HL-60/S4 treated with phorbol 12-myristate 13-acetate at 8.2 ng/mL for 4 days and 3 days (cell line): ENCODE results near the gene PCED1A.
"Not testable (repeated sequence)": the region's sequence is repeated elsewhere in the genome, so short reads cannot be mapped to it uniquely, and the experiment has no call there.

Source experiments
- in situ Hi-C: fragments of 300-500 bp; cut with MboI; formaldehyde crosslinking; loops from 2 replicates; pipeline ENCODE4 v1.15.0; 2022; ENCODE audit warnings: low sequenced_read_pairs

Gene PCED1A

DNA sequence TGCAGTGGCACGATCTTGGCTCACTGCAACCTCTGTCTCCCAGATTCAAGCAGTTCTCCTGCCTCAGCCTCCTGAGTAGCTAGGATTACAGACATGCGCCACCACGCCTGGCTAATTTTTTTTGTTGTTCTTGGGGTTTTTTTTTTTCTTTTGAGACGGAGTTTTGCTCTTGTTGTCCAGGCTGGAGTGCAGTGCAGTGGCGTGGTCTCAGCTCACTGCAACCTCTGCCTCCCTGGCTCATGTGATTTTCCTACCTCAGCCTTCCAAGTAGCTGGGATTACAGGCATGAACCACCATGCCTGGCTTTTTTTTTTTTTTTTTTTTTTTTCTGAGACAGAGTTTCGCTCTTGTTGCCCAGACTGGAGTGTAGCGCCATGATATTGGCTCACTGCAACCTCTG, 9.2 kb downstream of the PCED1A start:
- in situ Hi-C loops = not testable (repeated sequence)

- in situ Hi-C loops = no loop called here
Measured at GRCh38 chr20:2829376-2829775, 11.1 kb downstream of the PCED1A start.

DNA sequence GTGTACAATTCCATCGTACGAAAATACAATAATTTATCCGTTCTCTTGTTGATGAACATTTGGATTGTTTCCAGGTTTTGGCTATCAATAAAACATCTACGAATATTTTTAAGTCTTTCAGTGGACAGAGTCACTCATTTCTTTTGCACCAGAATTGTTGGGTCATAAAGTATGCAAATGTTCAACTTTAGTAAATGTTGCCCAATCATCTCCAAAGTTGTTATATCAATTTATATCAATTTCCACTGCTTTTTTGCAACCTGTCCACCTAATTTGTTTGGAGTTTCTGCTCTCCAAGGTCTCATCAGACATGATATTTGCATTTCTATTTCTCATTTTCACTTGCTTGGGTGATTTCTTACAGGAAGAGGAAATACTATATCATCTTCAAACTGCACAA, 13.8 kb downstream of the PCED1A start:
- in situ Hi-C loops = no loop called here

DNA sequence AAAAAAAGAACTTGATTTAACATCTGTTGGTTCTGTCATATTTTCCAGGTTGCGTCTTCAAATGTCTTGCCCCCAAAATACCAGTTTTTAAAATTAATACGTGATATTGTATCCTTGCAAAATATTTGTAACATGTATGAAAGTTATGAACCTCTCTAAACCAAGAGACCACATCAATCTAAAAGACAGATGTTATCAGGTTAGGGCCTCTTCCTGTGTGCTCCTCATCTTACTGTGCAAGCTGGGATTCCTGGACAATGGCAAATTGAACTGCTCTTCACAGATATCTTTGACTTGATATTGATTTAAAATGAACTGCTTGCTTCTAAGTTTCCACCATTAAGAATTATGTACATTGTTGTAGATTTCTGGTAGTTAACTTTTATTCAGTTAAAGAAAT, 14.7 kb downstream of the PCED1A start:
- in situ Hi-C loops = no loop called here

DNA sequence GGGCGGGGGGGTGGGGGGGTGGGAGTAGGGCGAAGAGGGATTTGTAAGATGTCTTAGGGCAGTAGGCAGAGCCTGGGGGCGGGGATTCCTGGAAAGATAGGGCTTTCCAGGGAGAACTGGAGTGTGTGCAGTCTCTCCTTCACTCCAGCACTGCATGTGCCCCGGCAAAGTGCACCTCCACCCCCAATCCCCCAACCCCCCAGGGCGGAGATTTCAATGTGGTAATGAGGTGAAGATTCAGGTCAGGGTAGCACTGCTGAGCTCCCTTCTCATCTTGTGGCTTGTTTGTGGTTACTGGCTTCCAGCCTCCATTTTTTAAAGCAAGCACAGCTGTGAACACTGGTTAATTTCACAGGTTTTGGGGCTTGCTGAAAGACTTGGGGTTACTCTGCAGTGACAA, 18.4 kb downstream of the PCED1A start:
- in situ Hi-C loops = no loop called here

DNA sequence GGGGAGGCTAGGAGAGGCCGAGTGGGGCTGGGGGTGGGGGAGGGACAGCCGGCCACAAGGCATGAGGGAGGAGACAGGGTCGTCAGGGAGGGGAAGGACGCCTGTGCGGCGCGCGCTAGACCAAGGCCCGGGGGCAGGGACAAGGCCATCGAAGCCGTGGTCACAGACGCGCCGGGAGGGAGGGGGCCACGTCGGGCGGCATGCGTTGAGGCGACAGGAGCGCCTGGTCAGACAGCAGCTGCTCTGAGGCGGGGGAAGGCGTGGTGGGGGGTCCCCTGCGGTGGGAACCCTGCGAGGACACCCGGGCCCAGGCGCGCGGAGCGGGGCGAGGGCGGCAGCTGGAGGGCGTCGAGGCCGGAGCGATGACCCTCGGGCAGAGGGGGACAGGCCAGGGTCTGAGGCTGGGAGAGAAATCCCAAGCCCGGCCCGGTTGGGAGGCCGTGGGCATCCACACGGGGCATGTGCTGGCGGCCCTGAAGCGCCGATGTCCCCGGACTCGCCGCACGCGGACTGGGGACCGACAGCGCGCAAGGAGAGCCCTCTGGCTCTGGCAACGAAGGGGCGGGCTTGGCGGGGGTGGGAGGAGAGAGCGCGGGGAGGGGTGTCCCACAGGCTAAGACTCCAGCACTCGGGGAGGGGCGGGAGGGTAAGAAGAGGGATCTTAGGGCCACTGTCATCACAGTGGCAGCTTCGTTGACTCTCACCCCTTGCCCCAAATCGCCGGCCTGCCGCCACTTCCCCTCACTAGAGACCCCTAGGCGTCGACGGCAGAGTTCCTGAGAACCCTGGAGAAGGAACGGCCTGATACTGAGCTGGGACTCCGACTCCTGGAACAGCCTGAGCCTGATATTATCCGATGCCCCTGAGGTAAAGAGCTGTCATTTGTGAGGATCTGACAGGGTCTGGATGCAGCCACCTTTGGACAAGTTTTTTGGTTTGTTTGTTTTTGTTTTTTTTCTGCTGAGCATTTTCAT, 19.3 kb downstream of the PCED1A start:
- in situ Hi-C loops = no loop called here

DNA sequence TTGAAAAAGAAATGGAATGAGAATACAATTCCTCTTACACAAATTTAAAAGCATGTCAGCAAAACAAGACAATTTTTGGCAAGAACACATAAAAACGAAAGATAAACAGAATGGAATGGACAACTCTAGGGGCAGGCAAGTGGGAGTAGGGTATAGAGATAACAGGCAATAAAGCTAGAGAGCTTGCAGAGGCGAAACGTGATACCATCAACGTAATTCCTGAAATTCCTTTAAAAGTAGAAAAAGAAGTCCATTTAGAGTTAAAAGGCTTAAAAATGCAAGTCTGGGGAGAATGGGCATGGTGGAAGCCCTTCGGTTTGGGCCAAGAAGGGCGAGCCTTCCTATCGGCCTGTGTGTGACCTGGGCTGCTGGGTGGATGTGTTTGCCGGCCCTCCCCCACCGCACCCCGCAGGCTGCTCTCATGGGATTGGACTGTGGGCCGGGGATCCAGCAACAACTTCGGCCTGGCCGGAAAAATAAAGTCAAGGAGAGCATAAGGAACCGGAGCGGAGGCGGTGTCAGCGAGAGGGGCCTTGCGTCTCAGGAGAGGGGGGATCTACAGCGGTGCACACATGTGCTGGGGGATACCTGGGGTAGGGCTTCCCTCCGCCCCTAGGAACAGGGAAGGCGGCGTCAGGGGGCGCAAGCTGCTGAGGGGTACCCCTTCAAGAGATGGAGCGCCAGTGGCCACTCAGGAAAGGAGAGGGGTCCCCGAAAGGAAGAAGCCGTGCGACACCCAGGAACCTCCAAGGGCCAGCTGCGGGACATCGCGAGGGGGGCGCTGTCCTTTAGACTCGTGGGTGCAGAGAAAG, 20.2 kb downstream of the PCED1A start:
- in situ Hi-C loops = no loop called here

- in situ Hi-C loops = no loop called here
Measured at GRCh38 chr20:2817891-2818595, 22.4 kb downstream of the PCED1A start.

GRCh38 chr20:2817341-2817726, 23.1 kb downstream of the PCED1A start:
- in situ Hi-C loops = no loop called here

- in situ Hi-C loops = no loop called here
Measured at GRCh38 chr20:2816583-2817340, 23.7 kb downstream of the PCED1A start.

DNA sequence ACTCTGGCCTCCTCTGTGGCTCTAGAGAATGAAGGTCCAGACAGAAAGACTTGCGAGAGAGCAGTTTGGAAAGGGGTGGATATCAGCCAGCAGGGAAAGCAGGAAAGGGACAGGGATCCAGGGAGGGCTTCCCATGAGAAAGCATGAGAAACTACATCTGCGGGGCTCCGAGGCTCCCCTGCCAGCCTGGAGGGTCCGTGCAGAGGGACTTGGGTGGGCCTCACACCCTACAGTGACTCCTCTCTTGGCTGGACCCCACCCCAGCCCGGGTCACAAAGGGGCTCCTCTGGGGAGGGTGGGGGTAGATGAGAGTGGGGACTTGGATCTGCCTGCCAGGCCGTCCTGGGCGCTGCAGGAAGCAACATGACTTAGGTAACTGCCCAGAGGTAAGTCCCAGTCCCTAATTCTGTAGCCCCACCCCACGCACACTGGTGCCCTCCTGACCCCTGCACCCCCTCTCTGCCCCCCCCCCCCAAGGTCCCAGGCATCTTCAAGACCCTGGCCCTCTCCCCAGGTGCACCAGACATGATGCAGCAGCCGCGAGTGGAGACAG, 24.3 kb downstream of the PCED1A start, which contains the start of gene TMEM239:
TSS of gene TMEM239 (plus strand) at position 335 of the 553 bp plus-strand sequence. CDS start at position 526, 191 bp downstream.
- in situ Hi-C loops = no loop called here

- in situ Hi-C loops = no loop called here
Measured at GRCh38 chr20:2815242-2815900, 25.1 kb downstream of the PCED1A start.

DNA sequence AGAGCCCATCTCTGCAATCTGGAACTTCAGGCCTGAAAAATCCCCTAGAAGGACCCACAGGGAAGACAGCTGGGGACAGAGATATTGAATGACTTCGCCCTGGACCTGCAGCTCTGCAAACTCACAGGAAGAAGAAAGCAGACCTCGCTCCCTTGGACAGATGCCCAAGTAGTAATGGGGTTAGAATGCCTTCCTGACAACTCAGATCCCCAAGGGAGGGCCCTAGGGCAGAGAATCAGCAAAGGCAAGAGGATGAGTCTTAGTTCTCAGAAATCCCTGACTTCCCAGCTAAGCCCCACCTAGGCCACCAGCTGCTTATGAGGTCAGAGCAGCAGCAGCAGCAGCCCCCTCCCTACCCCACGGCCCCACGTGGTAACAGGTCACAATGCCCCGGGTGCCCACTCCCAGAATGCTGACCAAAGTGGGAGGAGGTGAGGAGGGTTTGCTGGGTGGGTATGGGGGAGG, 25.8 kb downstream of the PCED1A start, which contains the start of gene C20orf141:
TSS of gene C20orf141 (plus strand) at position 401 of the 465 bp plus-strand sequence. CDS start 198 bp downstream, outside the sequence.
- in situ Hi-C loops = no loop called here

DNA sequence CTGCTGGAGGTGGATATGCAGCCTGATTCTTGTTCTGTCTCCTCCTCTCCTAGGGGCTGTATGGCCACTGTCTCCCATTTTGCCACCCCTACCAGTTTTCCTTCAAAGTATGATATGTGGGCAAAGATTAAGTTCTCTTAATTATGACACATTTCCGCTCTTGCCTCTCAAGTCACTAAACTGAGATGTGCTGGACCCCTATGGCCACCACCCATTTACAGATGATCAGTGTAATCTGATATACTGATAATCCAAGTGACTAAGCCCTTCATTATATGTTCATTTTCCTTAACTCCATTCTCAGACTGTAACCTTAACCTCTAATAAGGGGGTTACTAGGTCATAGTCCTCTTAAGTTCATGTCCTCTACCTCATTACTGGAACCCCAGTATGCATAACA, 26.4 kb downstream of the PCED1A start:
- in situ Hi-C loops = no loop called here

DNA sequence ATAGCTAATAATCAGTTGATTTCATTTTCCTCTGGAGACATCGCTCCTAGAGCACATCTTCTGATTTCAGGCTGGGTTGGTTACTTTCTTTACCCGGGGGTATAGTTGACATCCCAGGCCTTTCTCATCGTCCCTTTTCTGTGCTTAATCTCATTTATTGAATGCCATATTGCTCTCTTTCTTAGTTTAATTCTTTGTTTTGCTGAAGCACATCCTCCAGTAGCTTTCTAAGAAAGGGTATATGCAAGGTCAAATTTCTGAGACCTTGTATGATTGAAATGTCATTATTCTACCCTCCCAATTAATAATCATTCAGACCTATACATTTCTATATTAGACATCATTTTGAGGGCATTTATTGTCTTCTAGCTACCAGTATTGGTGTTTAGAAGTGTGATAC, 28.3 kb downstream of the PCED1A start:
- in situ Hi-C loops = no loop called here

- in situ Hi-C loops = no loop called here
Measured at GRCh38 chr20:2809690-2810089, 30.8 kb downstream of the PCED1A start.

GRCh38 chr20:2807929-2808328, 32.5 kb downstream of the PCED1A start:
- in situ Hi-C loops = not testable (repeated sequence)

- in situ Hi-C loops = no loop called here
Measured at GRCh38 chr20:2807019-2807418, 33.4 kb downstream of the PCED1A start.

GRCh38 chr20:2806351-2806701, 34.1 kb downstream of the PCED1A start:
- in situ Hi-C loops = no loop called here
